NCI-H2081 (cell line): ENCODE data around the gene CHRD.

Source experiments
- DNase-seq, 2 experiments: peaks; one replicate each; lab custom pipeline; 2025; lab: John Stamatoyannopoulos, UW

The CHRD gene

DNA sequence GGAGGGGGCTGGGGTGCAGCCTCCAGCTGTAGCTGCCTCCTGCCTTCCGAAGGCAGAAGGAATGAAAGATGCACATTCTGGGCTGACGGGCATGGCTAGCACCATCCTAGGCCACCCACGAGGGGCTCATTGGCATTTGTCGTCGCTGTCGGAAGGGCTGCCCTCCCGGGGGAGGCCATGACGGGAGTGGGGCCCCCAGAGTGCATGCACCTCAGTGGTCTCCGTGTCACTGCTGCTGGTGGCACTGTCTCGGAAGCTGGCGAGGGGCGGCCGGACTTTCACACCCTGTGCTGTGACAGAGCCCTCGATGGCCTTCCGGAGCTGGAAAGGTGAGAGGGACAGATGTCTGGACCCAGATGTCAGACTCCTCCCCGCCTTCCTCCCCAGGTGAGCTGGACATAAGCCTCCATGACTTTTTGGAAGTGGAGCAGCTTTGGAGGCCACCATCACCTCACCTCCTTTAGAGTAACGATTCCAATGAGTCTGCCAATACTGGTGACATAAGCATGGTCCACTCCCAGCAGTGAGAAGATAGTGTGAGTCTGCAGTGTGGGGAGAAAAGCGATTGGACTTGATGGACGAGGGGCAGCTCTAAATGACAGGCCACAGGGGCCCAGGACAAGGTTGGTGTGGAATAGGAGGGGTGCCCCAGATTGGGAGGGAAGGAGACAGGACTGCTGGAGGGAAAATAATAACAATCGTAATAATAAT lies 33.2 kb upstream of the CHRD start:
- no peak for DNase-seq

DNA sequence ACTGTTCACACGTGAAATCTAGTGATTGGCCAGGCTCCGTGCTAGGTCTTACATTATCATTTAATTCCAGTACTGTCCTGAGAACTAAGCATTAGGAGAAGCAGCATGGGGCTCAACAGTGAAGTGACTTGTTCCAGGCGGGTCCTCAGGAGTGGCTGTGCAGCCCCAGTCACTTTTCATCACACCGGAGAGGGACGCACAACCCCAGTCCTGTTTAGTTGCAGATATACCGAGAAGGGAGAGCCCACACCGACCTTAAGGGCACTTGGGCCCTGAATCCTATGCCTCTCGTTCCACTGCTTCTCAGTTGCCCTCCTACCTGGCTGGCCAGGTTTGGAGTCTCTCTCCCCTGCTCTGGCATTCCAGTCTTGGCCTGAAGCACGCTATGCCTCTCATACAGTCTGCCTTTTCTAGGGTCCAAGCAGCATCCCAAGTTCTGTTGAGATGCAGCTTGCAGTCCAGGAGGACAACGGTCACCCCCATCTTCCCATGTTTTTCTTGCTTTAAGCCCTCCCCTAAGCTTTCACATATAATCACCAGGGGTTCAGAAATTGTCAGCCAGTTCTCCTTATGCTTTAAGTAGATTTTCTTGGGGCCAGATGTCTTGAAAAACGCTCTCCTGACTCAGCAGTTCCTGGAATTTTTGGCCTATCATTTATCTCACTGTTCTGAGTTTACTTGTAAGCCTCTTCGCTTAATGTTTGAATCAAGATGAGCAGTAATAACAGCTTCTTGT lies 32.4 kb upstream of the CHRD start:
- no peak for DNase-seq

- DNase-seq: no peak
These were observed 31.8 kb upstream of the CHRD start for GRCh38 chr3:184348057-184348382.

DNA sequence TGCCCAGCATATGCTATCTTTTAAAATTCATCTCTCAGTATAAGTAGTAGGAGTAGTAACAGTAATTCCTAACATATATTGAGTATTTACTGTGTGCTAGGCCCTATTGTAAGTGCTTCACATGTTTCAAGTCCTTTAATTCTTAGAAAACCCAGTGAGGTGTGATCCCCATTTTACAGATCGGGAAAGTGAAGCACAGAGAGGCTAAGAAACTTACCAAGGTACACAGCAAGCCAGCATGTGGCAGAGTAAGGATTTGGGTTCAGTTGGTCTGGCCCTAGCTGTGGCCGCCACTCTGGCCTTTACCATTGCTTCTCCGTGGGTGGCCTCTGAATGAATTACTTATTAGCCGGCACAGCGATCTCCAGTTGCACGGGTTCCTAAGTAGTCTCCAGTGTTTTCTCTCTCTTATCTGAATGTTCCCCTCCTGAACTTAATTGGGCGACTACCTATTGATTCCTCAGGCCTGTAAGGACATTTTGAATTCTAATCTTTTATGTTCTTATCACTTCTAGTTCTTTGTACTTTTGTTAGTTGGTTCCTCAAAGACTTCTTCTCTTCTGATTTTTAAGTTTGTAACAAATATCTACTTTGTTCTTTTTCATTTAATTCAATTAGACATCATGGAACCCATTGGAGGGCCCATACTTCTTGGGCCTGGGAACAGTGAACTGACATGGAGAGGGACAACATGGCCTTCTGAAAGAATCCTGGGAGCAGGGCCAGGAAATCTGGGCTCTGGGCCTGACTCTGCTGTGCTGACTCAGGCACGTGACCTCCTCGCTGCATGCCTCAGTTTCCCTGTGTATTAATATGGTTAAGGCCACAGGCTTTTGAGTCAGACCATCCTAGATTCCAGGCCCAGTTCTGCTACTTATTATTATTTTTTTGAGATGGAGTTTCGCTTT lies 30.0 kb upstream of the CHRD start:
- no peak for DNase-seq

- no peak for DNase-seq
These were observed 29.2 kb upstream of the CHRD start for GRCh38 chr3:184350618-184351017.

GRCh38 chr3:184351511-184352148 lies 28.2 kb upstream of the CHRD start:
- DNase-seq: no peak

- DNase-seq: no peak
These were observed 27.6 kb upstream of the CHRD start for GRCh38 chr3:184352149-184352785.

- no peak for DNase-seq
These were observed 26.8 kb upstream of the CHRD start for GRCh38 chr3:184352897-184353545.

- no peak for DNase-seq
These were observed 26.3 kb upstream of the CHRD start for GRCh38 chr3:184353546-184353941.

DNA sequence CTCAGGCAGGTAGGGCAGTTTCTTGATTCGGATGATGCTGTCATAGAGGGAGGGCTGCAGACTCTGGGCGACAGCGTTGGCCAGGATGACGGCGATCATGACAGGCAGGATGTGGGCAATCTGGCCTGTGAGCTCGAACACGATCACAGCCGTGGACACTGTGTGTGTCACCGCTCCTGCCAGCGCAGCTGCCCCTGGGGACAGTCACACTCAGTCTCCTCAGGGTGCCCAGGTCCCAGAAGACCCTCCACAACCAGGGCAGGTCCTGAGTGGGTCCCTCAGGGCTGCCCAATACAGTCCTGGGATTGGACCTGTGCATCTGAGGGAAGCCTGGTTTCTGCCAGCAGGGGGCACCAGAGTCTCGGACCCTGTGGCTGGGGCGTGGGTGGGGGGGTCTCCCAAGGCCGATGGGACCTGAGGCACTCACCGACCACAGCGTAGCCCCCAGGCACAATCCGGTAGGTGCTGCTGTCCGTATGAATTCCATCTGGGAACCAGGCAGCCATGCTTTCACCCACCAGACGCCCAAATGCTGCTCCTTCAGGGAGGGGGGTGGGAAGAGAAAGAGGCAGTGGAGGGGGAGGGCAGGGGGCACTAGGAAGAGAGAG lies 25.6 kb upstream of the CHRD start:
- DNase-seq: peak; percentile 20 to 44

DNA sequence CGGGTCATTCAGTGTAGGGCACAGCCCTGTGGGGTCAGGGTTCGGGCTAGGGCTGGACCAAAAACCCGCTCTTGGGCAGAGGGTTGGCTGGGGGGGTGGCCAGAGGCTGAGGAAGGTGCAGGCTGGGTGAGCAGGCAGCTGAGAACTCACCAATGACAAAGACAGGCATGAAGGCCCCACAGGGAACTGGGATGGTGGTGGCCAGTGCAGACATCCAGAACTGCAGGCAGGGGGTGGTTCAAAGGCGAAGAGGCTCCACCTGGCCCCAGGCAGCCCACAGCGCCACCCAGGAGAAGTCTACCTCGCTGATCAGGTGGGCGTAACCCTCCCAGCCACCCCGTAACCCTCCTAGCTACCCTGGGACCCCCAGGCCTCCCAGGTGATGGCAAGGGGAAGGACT lies 25.1 kb upstream of the CHRD start:
- DNase-seq: no peak

GRCh38 chr3:184355261-184356040 lies 24.4 kb upstream of the CHRD start:
- DNase-seq: no peak

- no peak for DNase-seq
These were observed 22.4 kb upstream of the CHRD start for GRCh38 chr3:184357248-184358123.

- no peak for DNase-seq
These were observed 21.6 kb upstream of the CHRD start for GRCh38 chr3:184358124-184358767.

DNA sequence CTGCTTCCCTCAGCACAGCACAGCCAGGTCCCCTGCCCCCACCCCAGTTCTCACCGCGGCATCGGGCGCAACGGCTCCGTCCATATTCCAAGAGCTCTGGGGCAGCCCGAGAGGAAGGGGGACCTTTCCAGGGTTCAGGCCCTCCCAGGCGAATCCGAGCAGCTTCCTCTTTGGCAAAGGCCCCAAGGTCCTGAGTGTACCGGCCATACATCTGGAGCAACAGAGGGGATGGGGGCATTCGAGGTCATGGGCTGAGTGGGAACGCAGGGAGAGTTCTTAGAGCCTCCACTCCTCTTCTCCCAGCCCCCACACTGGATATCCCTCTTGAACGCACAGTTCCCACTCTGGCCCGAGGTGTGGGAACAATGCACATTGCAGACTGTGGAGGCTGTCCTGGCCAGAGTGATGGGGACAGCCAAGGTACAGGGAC lies 20.9 kb upstream of the CHRD start:
- no peak for DNase-seq

DNA sequence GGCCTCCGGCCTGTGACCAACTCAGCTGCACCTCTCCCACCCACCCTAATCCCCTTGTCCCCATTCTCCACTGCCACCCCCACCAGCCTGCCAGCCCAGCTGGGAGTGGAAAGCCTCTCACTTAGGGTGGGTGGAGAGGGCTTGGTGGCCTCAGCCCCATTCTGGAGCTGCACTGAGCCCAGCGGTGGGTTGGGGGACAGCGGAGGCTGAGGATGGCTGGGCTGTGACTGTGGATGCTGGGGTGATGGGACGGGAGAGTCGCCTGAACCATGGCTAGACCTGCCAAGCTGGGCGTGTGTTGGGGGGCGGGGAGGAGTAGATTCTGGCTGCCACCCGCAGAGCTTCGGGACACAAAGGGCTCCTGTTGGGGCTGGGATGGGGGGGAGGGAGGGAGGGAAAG lies 20.2 kb upstream of the CHRD start:
- DNase-seq: no peak

DNA sequence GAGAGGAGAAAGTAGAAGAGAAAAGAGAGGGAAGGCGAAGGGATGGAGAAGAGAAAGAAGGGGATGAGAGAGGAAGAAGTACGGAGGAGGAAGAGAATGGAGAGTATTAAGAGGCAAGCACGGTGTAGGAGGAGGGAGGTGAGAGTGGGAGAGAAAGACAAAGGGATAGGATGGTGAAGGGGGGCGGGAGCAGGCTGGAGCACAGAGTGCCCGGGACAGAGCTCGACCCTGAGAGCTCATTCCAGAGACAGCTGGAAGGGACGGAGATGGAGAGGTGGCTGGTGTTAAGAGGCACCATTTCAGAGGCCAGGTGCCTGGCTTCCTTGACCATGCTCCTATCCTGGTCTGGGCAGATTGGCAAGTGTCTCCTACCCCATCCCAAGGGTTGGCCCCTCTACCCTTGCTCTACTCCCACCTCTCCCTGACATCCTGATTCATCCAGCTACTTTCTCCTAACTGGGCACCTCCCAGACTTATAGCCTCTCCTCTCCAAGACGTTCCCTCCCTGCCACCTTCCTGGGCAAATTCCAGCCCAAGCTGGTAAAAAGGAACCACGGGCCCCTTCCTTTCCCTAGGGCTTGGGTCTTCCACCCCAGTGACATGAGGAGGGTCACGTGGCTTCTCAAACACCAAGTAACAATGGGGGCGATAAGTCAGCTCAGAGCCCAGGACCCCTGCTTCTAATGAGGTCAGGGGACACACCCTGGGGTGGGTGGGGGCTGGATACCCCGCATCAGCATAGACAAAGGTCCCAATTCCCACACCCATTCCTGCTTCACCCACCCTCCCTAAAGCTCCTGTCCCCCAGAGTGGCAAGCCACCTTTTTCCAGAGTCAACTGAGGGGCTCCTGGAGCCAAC lies 19.6 kb upstream of the CHRD start:
- no peak for DNase-seq
